PC-3 (cell line): ENCODE results near the gene LTF.

Source experiments
- EZH2 ChIP-seq: fragments of 300-600 bp; sonication (generic); IDR thresholded peaks from one replicate; pipeline ENCODE4 v1.6.1; 2017; ENCODE audit warnings: antibody characterized with exemption, mild to moderate bottlenecking, low read length; ENCODE audit not compliant: unreplicated experiment
- TF ChIP-seq, protein P1 (sequence below): fragments of 300-600 bp; sonication (generic); conservative IDR thresholded peaks from 2 replicates; pipeline ENCODE4 v1.5.1; 2017; ENCODE audit warnings: antibody characterized with exemption, low read depth, mild to moderate bottlenecking, low read length

DNA sequence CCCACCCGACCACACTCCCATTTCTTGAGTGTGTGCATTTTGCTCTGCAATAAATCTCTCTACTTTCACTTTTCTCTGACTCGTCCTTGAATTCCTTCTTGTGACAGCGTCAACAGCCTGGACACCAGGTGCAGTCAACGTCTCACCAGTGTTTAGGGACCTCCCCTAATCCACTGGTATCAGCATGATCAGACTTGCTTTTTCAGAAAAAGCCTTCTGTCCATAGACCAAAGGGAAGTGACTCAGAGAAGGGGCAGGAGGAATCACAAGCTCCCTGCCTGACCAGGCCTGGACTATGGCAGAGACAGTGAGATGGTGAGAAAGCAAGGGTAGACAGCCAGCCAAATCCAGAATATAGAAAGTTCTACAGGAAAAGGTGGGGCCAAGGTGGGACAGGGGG lies 78.5 kb downstream of the LTF start:
- TF ChIP-seq, protein P1, sequence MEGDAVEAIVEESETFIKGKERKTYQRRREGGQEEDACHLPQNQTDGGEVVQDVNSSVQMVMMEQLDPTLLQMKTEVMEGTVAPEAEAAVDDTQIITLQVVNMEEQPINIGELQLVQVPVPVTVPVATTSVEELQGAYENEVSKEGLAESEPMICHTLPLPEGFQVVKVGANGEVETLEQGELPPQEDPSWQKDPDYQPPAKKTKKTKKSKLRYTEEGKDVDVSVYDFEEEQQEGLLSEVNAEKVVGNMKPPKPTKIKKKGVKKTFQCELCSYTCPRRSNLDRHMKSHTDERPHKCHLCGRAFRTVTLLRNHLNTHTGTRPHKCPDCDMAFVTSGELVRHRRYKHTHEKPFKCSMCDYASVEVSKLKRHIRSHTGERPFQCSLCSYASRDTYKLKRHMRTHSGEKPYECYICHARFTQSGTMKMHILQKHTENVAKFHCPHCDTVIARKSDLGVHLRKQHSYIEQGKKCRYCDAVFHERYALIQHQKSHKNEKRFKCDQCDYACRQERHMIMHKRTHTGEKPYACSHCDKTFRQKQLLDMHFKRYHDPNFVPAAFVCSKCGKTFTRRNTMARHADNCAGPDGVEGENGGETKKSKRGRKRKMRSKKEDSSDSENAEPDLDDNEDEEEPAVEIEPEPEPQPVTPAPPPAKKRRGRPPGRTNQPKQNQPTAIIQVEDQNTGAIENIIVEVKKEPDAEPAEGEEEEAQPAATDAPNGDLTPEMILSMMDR = no peak
- TF ChIP-seq EZH2 = no peak
